ENCODE measurements around the gene SH3D21.

SH3D21 gene

DNA sequence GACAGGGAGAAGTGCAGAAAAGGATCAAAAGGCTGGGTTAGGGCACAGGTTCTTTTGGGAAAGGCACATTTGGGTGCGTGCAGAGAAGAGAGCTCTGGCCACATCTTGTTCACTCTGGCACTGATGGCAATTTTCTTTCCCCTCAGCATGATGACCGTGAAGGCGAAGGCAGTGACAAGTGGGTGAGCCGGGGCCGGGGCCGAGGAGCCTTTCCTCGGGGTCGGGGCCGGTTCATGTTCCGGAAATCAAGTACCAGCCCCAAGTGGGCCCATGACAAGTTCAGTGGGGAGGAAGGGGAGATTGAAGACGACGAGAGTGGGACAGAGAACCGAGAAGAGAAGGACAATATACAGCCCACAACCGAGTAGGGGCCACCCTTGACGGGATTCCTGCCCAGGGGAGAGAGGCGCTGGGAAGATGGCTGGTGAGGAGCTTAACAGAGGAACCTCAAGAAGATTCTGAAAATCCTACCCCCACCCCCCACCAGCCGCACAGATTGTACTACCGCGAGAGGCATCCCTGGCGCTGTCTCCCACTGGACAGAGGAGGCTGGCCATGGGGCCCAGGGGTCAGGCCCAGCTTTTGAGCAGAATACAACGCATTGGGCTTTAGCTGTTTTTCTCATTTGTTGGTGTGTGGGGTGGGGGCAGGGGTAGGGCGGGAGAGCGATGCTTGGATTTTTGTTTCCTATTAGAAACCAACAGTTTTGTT lies 2.4 kb upstream of the SH3D21 start:
- no peak for FAIRE-seq

DNA sequence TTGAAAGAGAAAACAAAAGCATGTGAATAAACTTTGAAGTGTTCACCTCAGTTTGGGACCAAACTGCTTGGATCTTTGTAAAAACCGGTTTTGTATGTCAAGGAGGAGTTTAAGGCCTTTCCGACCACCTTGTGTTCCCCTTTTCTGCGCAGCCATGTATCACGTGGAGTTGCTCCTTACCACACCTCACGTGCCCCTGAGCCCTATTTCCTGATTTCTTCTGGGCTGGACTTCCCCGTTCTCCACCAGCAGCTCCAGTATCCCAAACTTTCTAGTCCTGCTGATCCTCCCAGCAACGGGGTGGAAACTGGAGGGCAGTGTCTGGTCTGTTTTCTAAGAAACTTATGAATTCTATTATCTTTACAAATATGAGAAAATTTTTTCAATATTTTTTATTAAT lies 1.6 kb upstream of the SH3D21 start:
- FAIRE-seq = no peak

DNA sequence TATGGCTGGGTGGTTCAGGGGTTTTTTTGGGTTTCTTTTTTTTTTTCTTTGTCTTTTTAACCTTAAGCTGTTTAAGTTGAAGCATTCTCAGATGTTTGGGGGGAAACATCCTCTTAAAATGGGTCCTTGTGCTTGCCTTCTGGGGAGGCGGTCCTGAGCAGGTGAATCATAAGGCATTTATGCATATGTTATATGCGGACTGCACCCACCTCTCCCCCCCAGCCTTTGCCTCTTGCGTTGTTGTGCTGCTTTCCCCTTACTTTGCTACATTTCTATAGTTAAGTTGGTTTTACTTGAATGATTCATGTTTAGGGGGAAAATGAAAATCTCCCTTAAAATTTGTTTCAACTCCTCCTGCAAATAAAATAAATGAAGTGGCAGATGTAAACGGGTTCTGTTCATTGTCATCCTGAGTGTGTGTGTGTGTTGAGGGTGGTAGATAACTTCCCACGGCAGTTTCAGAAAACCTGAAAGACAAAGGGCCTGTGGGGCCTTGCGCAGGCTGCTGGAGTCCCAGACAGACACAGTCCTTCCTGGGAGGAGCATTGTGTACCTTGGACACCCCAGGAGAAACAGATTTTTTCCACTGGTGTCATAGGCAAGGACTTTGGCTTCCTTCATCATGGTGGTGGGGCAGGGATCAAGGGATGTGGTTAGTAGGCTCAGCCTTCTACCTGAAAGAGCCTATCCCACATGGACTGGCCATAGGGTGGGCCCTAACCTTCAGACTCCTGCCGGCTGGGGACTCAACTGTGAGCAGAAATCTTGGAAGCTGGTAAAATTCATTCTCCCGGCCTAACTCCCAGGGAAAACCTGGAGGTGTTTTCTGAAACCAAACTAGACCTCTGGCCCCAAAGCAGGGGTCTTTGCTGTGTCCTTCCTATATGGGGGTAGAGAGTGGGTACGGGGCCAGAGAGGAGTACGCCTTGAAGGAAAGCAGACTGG lies 926 bp upstream of the SH3D21 start:
- no peak for FAIRE-seq

DNA sequence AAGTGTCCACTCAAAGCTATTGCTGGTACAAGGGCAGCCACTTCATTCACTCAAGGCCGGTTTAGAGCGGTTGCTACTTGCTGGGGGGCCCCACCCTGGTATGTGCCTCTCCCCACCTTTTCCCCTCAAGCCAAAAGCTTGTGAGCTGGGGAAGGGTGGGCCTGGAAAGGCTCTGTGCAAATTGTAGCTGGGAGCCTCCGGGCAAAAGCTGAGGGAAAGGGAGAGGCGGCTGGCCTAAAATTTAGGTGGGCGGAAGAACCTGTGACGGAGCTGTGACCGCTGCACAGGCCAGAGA lies 306 bp upstream of the SH3D21 start:
- no peak for FAIRE-seq

- no peak for FAIRE-seq
Observed at GRCh38 chr1:36306902-36307456, 811 bp downstream of the SH3D21 start.

- FAIRE-seq = no peak
Observed at GRCh38 chr1:36307601-36308330, 1.6 kb downstream of the SH3D21 start.

- FAIRE-seq = no peak
Observed at GRCh38 chr1:36309397-36309796, 3.2 kb downstream of the SH3D21 start.

GRCh38 chr1:36320291-36320761 lies 14.2 kb downstream of the SH3D21 start:
- no peak for FAIRE-seq

DNA sequence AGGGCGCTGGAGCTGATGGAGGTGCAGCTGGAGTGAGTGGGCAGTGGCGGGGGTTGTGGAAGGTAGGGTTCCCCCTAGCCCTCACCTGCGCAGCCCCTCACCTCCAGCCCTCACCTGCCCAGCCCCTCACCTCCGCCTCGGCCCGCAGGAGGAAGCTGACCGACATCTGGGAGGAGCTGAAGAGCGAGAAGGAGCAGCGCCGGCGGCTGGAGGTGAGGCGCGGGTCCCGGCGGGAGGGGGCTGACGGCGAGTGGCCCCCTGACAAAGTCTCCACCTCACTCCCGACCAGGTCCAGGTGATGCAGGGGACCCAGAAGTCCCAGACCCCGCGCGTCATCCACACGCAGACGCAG lies 14.6 kb downstream of the SH3D21 start:
- no peak for FAIRE-seq

DNA sequence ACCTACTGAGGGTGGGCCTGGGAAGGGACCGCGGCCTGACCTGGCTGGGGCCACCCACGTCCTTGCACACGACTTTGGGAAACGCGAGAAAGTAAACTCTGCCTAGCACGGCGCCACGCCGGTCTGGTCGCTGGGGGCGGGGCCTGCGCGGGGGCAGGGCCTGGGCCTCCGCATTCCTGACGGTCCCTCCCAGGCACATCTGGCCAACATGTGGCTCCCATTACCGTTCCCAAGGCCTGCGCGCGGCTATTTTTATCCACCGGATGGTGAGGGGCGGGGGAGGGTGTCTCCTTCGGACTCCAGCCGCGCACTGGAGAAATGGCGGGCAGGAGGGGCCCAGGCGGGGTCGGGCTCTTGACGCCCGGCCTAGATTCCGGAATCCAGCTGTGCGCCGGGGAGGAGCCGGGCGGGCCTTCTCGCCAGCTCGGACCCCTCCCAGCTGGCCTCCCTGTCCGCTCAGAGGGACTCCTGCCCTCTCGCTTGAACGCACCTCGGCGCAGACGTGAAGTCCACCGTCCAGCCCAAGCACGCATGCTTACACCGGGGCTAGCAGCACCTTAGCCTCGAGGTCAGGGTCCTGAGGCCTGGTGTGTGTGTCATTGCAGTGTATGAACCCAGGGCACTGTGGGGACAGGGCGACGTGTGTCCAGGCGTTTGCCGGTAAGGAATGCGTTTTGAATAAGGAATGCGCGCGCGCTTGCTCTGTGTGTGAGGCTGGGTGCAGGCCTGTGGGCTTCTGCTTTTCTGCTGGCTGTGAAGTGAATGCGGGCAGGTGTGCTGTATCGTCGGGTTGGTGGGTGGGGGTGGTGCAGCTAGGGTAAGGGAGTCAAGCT lies 15.2 kb downstream of the SH3D21 start:
- FAIRE-seq = no peak

GRCh38 chr1:36322041-36322785 lies 16.0 kb downstream of the SH3D21 start:
- no peak for FAIRE-seq

- no peak for FAIRE-seq
Observed at GRCh38 chr1:36322786-36323635, 16.8 kb downstream of the SH3D21 start.

GRCh38 chr1:36323636-36324352 lies 17.6 kb downstream of the SH3D21 start, which contains the start of gene EVA1B:
Gene EVA1B, minus strand, starts transcription at chr1:36323645. Its CDS starts 608 bp downstream, at chr1:36323037.
- FAIRE-seq = no peak

DNA sequence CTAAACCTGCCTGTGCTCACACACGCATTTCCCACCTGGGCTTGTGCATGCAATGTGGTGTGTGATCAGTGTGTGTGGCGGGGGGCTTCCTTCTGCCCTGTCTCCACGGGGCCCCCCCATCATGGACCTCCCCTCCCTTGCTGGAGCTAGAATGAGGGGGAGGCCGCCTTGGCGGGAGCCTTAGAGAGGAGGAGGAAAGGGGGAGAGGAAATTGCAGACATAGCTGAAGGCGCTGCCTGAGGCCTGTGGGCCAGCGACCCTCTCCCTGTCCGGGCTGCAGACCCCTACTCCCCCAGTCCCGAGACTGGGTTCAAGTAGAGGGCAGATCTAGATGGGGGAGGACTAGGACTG lies 18.2 kb downstream of the SH3D21 start:
- no peak for FAIRE-seq

DNA sequence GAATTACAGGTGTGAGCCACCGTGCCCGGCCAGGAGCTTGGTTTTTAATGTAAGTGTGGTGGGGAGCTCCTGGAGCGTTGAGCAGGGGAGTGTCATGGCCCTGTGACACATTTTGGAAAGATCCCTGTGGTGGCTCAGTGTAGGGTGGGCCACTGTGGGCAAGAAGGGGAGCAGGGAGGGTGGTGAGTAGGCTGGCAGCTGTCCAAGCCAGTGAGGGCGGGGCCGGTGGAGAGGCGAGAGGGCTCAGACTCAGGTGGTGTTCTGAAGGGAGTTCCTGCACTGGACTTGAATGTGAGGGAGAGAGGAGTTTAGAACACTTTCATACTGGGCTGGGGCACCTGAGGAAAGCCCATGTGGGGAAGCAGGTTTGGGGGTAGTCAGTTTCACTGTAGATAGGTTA lies 20.3 kb downstream of the SH3D21 start:
- FAIRE-seq = no peak

DNA sequence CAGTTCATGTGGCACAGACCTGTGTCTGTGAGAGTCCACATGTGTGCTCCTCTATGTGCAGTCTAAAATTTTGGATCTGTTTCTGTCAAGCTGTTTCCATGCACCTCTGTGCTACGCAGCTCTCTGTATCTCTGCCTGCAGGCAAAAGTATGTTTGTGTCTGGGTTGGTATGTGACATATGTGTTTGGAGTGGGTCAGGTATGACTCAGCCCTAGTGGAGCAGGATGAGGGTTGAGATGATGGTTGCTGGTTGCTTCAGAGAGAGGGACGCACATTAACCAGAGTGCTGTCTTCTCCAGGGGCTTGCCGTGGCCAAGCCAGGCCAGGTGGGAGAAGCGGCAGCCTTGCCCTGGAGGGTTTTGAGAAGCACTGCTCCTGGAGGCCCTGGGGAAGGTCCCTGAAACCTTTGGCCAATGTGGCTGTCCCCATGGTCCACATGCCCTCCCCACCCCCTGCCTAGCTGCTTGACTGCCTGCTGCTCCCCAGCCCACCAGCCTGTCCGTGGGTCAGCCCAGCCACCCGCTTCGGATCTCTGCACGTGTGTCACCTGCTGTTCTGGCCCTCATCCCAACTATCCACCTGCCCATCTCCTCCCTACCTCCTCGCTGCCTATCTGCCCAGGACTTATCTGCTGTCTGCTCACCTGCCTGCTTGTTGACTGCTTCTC lies 21.4 kb downstream of the SH3D21 start:
- FAIRE-seq = no peak

DNA sequence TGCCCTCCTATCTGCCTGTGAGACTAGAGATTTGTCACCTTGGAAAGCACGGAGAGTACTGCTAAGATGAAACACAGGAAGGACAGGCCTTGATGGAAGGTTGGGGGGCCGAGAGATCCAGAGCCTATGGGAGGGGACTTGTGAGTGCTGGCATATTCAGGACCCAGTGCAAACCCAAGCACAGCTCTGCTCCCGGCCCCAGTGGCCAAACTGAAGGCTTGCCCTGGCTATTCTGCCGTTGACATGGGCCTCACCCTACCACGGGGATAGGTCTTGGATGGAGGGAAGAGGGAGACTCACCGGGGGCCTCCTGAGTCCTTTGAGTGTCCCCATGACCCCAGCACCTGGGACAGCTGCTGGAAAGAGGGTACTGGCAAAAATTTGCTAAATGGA lies 21.9 kb downstream of the SH3D21 start:
- FAIRE-seq = no peak

DNA sequence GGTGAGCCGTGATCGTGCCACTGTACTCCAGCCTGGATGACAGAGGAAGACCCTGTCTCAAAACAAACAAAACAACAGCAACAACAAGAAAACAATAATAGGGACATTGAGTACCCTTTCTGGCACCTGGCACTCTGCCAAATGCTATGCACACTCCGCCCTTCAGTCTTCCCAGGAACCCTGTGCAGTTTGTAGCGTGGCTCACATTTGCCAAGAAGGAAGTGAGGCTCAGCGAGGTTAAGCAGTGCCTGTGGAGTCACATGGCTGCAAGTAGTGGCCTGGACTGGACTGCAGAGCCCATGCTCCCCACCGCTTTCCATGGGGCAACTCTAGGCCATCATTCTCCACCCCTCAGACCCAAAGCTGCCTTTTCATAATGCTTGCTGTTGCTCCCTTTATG lies 22.5 kb downstream of the SH3D21 start:
- FAIRE-seq = no peak

DNA sequence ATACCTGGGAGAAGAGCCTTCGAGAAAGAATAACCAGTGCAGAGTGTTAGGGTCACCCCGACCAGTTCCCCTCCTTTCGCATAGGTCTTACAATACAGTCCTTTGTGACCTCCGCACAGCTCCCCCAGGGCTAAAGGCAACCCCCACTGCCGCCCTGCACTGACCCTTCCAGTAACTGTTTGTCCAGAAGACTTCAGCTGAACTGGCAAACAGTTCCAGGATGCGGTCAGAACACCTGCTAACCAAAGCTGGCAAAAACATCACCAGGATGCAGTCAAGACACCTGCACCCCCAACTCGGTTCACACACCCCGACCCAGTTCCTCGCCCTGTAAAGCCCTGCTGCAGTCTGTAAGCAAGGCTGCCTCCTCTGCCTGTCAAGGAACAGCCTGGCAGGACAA lies 23.6 kb downstream of the SH3D21 start:
- no peak for FAIRE-seq
